Body of pancreas (tissue), 4 donors: ENCODE results near the gene HDX. TPM values are rescaled to one million over a fixed set of nuclear protein-coding genes. Genes with fewer than 3 reads are reported as not detected.

Experiments used
- ATAC-seq: fragments of 150-250 bp; one replicate; pipeline ENCODE4 v1.9.1; 2016
- DNase-seq, 4 donors: peaks; one replicate each; pipeline ENCODE4 v3.0.0-alpha.2; 2019
- H3K27ac ChIP-seq, 4 donors: fragments of 200-600 bp; sonication (generic); 1 replicate in 3 of 4; 2 replicates in 1 of 4; pipeline versions ENCODE4 v1.5.1 to v1.6.1; 2016 to 2019; ENCODE audit warnings: mild to moderate bottlenecking in 1 of 4, mixed read lengths in 1 of 4, moderate library complexity in 1 of 4
- H3K27me3 ChIP-seq, 2 donors: fragments of 200-600 bp; sonication (generic); one replicate each; pipeline ENCODE4 v1.6.0; 2016; ENCODE audit warnings: mild to moderate bottlenecking in 1 of 2
- H3K36me3 ChIP-seq, 2 donors: fragments of 200-600 bp; sonication (generic); replicated peaks in 1 of 2; 2 replicates each; pipeline ENCODE4 v1.5.1; 2016; ENCODE audit warnings: low read depth in 2 of 2; ENCODE audit not compliant: insufficient read depth in 1 of 2
- H3K4me1 ChIP-seq: fragments of 200-600 bp; sonication (generic); one replicate; pipeline ENCODE4 v1.6.0; 2016
- H3K4me3 ChIP-seq, 2 donors: fragments of 200-600 bp; sonication (generic); 1 replicate in 1 of 2; 2 replicates in 1 of 2; pipeline ENCODE4 v1.5.1; 2016 to 2019
- H3K9me3 ChIP-seq, 3 donors: fragments of 200-600 bp; sonication (generic); 1 replicate in 2 of 3; 2 replicates in 1 of 3; pipeline ENCODE4 v1.5.1; 2016
- POLR2A ChIP-seq, 3 donors: fragments of 450-650 bp; IDR thresholded peaks; one replicate each; pipeline ENCODE4 v1.6.1; 2016; ENCODE audit warnings: antibody characterized with exemption in 3 of 3, mild to moderate bottlenecking in 2 of 3
- WGBS, 2 donors: methylation state at CpG; one replicate each; pipeline ENCODE4 v1.1.5; 2017; 5-methylcytosine and 5-hydroxymethylcytosine counted together
- intact Hi-C: fragments of 100-400 bp; cut with DNase I; formaldehyde crosslinking; loops from one replicate; pipeline ENCODE4 v1.15.1; 2023
- total RNA-seq, 2 donors: library from RNA; depleted of rRNA; stranded (reverse); fragments of >200 nt; gene quantifications; one replicate each; pipeline ENCODE4 v1.1.0, GENCODE V29; 2016
- TF ChIP-seq, protein P1 (sequence below), 7 experiments: fragments of 450-650 bp in 4 of 7; fragments of 200-600 bp in 3 of 7; sonication (generic) in 3 of 7; IDR thresholded peaks; one replicate each; pipeline ENCODE4 v1.5.1; 2016 to 2019; ENCODE audit warnings: antibody characterized with exemption in 7 of 7

HDX gene
- total RNA-seq, 2 donors from 2014 or later = 1.3 to 1.6 TPM

DNA sequence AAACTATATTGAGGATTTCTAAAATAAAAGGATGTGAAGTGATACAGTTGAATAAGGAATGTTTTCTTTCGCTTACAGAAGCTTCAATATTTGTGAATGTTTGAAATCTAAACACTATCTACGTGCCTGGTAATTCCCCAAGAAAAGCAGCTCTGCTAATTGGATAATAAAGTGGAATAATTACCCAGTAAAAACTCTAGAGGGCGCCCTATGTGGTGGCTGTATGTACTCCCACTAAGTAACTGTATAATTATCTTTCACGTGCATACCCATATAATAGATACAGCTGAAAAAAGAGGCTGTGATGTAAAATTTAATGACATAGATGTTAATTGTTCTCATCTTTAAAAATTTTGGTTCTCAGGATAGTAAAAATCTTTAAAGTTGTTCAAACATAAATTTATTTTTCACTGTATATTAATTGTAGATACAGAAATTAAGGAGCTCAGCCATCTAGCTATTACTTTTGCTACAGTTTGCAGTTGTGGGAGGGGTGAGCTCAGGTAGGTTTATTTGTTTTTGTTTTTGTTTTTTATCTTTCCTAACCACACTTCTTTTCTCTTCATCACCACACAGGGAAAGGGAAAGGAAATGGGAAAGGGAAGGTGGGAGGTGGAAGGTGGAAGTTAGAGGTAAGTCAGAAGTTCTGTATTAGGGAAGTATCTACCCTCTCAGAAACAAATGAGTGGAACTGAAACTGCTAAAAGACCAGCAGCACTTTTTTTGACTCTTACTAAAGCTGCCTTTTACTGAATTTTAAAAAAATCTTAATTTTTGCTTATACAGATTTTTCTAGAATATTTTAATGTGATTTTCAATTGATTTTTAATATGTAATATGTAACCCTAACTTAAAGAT lies 162.5 kb downstream of the HDX start:
- TF ChIP-seq POLR2A (IDR thresholded peaks at IDR 0.05) = no peak
- TF ChIP-seq, protein P1, sequence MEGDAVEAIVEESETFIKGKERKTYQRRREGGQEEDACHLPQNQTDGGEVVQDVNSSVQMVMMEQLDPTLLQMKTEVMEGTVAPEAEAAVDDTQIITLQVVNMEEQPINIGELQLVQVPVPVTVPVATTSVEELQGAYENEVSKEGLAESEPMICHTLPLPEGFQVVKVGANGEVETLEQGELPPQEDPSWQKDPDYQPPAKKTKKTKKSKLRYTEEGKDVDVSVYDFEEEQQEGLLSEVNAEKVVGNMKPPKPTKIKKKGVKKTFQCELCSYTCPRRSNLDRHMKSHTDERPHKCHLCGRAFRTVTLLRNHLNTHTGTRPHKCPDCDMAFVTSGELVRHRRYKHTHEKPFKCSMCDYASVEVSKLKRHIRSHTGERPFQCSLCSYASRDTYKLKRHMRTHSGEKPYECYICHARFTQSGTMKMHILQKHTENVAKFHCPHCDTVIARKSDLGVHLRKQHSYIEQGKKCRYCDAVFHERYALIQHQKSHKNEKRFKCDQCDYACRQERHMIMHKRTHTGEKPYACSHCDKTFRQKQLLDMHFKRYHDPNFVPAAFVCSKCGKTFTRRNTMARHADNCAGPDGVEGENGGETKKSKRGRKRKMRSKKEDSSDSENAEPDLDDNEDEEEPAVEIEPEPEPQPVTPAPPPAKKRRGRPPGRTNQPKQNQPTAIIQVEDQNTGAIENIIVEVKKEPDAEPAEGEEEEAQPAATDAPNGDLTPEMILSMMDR (IDR thresholded peaks at IDR 0.05) = peak; percentile 7 to 38 (median 23)
- WGBS, 2 donors = 13 to 24% methylated on average over 4 of the region's 4 CpGs
- no peak for DNase-seq
- intact Hi-C loops = no loop called here
- no peak overlapping the region for H3K27ac ChIP-seq
- no peaks in the 10 kb centered on the region for H3K4me1 ChIP-seq
- no peak for ATAC-seq
- no peaks in the 10 kb centered on the region for H3K36me3 ChIP-seq
- no peaks in the 10 kb centered on the region for H3K9me3 ChIP-seq
- no peaks in the 10 kb centered on the region for H3K27me3 ChIP-seq
- H3K4me3 ChIP-seq = no peak overlapping the region

GRCh38 chrX:84336646-84337045 lies 165.6 kb downstream of the HDX start:
- H3K27me3 ChIP-seq = no peaks in the 10 kb centered on the region
- DNase-seq (no peak), ATAC-seq (no peak)
- 71 to 86% methylated on average over 3 of the region's 3 CpGs for WGBS, 2 donors
- intact Hi-C loops = no loop called here
- TF ChIP-seq, protein P1 (IDR thresholded peaks at IDR 0.05) = no peak
- TF ChIP-seq POLR2A (IDR thresholded peaks at IDR 0.05) = no peak
- no peaks in the 10 kb centered on the region for H3K9me3 ChIP-seq
- no peak overlapping the region for H3K27ac ChIP-seq
- no peaks in the 10 kb centered on the region for H3K36me3 ChIP-seq
- H3K4me3 ChIP-seq = no peak overlapping the region
- no peaks in the 10 kb centered on the region for H3K4me1 ChIP-seq

GRCh38 chrX:84335121-84335520 lies 167.1 kb downstream of the HDX start:
- no peaks in the 10 kb centered on the region for H3K4me1 ChIP-seq
- H3K36me3 ChIP-seq = no peaks in the 10 kb centered on the region
- H3K4me3 ChIP-seq = no peak overlapping the region
- ATAC-seq (no peak), DNase-seq (no peak)
- no peaks in the 10 kb centered on the region for H3K9me3 ChIP-seq
- WGBS, 2 donors = 45 to 57% methylated on average over 1 of the region's 1 CpG
- no peaks in the 10 kb centered on the region for H3K27me3 ChIP-seq
- intact Hi-C loops = no loop called here
- no peak for TF ChIP-seq POLR2A (IDR thresholded peaks at IDR 0.05)
- TF ChIP-seq, protein P1 (IDR thresholded peaks at IDR 0.05) = no peak
- H3K27ac ChIP-seq = no peak overlapping the region

DNA sequence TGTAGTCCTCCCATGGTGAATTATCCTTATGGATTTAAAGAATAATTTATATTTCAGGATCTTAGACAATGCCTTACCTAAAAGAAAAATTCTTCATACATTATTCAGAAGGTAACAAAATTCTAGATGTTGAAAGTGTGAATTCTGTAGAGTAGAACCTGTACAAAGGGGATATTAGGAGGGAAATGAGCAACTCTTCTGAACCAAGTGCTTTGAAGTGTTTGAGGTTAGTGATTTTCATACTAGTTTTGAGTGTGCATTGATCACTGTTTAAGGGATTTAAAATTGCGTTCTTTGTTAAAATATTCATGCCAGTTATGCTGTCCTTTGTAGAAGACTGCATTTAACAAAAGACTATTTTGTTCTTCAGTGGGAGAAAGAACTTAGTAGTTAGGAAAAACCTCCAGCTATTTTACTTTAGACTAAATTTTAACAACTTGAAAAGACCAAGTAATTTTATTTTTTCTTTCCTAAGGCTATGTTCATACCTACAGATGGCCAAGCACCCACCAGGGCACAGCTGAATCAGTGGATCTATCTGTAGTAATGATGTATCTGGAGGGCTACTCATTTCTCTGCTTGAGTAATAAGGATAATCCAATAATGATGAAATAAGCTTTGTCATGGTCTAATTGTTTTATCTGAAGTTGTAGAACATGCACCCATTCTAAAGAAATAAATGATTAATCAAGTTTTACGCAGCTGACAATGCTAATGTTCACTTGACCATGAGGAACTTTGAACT lies 180.0 kb downstream of the HDX start:
- Histone ChIP-seq H3K9me3 (no peaks in the 10 kb centered on the region), H3K27ac (no peak overlapping the region), H3K27me3 (no peaks in the 10 kb centered on the region), H3K36me3 (no peaks in the 10 kb centered on the region), H3K4me3 (no peak overlapping the region), H3K4me1 (no peaks in the 10 kb centered on the region)
- ATAC-seq = no peak
- intact Hi-C loops = no loop called here
- TF ChIP-seq POLR2A (IDR thresholded peaks at IDR 0.05) = no peak
- TF ChIP-seq, protein P1 (IDR thresholded peaks at IDR 0.05) = no peak
- no peak for DNase-seq
- 48 to 67% methylated on average over 2 of the region's 2 CpGs for WGBS, 2 donors
